Stimulated activated CD4-positive, alpha-beta T cell treated with anti-CD3 and anti-CD28 coated beads, Interleukin-2, amount 100 ng/mL, for 48 hours (primary cell): ENCODE measurements around the gene NRXN3.

Experiments
- DNase-seq, 2 donors: peaks; one replicate each; pipeline ENCODE4 v3.0.0-alpha.2; 2020

The NRXN3 gene

GRCh38 chr14:79680087-79680486 lies 1509.9 kb downstream of the NRXN3 start:
- no peak for DNase-seq

DNA sequence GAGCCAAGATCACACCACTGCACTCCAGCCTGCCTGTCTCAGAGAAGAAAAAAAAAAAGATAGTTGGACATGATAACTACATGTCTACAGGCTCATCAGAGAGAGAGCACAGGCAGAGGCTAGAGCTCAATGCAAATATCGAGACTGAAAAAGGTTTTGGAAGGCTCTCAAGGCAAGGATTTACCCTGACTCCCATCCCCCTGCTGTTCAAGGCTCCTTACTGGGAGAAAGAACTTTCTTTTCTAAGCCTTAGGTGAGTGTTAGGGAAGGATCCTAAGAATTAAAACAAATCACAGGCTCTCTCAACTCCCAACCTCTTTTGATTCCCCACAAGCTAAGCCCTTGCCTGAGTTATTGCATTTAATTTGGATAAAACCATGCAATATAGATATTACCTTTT lies 1516.0 kb downstream of the NRXN3 start:
- DNase-seq: no peak

DNA sequence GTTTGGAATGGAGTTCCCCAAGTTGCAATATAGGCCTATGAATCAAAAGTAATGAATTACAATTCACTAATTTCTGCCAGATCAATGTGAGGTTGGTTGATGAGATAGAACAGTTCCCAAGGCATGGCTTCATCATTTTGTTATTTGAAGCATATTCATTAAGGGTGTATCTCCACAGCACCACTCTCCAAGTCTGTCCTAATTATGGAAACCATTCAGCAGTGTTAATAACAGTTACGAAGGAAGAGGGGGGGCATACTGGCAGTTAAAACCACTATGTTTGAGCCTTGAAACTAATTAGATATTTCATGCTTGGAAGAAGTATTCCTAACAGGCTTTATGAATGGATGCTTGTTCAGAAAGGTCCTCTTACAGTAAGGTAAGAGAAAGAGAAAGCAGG lies 1520.8 kb downstream of the NRXN3 start:
- no peak for DNase-seq

GRCh38 chr14:79693935-79694334 lies 1523.8 kb downstream of the NRXN3 start:
- DNase-seq: no peak

DNA sequence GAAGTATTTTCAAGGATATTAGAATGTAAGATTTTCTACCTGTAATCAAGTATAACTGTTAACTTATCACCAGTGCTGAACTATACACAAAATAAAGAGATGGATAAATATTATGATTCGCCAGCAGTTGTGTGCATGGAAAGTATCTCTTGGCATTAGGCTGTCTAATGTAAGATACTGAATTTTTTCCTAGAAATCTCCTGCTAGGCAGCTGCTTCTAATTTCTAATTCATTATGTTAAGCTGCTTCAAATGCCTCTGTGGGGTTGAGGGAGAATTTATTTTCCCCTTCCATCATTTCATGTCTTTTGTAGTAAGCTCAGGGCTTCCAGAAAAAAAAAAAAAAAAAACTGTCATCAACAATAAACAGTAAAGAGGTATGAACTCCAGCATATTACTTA lies 1525.1 kb downstream of the NRXN3 start:
- no peak for DNase-seq

GRCh38 chr14:79698298-79698711 lies 1528.1 kb downstream of the NRXN3 start:
- no peak for DNase-seq

DNA sequence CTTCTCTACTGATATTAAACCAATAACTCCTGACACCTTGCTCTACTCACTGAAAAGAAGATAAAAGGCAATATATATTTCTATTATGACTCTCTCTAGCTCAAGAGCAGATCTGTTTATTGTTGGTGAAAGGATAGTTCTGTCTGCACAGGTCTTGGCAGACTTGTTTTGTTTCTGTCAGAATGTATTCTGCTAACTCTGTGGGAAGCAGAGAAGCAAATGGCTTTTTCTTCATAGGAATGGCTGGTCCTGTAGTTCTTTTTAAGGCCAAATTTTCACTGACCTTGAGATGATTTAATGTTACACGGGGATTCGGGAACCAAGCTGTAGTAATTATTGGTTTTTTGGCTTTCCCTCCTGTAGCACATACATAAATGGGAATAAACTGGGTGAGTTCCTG lies 1529.0 kb downstream of the NRXN3 start:
- no peak for DNase-seq

DNA sequence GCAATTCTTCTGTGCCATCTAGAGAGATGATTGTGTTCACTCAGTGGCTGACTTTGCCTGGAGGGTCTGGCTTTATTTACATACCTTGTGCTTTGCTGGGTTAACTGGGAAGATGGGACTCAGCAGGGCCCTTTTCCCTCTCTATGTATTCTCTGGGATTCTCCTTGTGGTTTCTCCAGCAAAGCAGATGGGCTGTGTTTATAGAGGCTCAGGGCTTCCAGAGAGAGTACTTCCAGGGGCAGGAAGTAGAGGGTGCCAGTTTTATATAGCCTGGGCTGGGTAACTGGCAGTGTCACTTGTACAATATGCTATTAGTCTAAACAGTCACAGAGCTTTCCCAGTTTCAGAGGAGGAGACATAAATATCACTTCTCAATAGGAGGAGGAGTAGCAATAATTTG lies 1531.2 kb downstream of the NRXN3 start:
- no peak for DNase-seq

GRCh38 chr14:79702197-79702596 lies 1532.0 kb downstream of the NRXN3 start:
- DNase-seq: no peak

DNA sequence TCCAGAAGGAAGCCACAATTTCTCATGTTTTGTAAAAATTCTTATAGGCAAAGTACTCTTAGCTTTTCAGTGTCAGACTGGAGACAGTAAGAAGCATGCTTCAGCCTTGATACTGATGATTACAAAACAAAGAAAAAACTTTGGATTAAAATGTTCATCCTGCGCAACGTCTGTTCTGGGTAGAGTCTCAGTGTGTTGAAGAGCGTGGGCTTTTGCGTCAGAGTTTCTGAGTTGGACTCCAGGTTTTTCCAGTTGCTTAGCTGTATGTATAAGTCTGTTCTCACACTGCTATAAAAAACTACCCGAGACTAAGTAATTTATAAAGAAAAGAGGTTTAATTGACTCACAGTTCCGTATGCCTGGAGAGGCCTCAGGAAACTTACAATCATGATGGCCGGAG lies 1533.0 kb downstream of the NRXN3 start:
- DNase-seq: no peak

DNA sequence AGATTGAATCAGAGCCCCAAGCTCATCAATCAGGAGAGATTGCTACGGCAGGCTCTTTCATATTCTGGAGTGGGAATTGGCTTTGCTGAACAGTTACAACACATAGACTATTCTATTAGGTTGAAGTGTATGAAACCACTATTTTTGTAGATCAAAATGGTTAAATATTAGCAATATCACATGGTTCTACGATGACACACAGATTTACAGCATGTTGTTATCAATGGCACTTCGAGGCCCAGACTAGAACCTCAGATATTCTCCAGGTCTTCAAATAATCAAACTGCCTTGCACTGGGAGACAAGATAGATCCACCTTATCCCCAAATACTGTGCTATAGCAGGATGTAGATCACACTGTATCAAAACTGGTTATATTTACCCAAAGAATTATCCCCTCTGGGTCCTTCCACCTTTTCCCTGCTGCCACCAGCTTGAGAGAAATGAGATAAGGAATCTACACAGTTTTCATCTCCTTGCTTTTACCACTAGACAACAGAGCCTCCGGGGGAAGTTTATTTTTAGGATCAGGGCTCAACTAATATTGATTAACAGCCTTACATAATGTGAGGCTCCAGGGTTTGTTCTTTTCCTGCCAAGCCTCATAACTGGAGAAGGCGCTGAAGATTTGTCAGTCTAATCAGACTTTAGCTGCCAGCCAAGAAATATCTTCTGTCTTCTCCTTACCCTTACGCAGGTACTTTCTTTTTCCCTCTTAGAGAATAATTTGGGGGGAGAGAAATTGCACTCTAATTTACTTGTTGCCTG lies 1534.1 kb downstream of the NRXN3 start:
- DNase-seq: no peak

- DNase-seq: no peak
These were observed 1535.1 kb downstream of the NRXN3 start for GRCh38 chr14:79705126-79705894.

DNA sequence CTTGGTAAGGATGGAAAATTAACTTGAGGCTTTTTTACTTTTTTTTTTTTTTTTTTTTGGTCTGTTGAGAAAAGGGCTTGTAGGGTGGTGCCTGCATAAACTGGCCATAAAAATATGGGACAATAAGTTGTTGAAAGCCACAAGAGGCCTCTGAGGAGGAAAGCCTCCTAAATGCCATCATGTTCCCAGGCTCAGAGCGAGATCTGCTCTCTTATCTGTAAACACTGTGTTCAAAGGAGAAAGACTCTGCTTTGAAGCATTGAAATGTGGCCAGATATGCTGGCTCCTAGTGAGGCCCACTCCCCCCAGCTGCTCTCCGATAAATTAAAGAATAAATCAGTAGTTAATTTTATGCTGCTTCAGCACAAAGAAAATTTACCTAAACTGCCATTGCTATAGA lies 1536.2 kb downstream of the NRXN3 start:
- no peak for DNase-seq

DNA sequence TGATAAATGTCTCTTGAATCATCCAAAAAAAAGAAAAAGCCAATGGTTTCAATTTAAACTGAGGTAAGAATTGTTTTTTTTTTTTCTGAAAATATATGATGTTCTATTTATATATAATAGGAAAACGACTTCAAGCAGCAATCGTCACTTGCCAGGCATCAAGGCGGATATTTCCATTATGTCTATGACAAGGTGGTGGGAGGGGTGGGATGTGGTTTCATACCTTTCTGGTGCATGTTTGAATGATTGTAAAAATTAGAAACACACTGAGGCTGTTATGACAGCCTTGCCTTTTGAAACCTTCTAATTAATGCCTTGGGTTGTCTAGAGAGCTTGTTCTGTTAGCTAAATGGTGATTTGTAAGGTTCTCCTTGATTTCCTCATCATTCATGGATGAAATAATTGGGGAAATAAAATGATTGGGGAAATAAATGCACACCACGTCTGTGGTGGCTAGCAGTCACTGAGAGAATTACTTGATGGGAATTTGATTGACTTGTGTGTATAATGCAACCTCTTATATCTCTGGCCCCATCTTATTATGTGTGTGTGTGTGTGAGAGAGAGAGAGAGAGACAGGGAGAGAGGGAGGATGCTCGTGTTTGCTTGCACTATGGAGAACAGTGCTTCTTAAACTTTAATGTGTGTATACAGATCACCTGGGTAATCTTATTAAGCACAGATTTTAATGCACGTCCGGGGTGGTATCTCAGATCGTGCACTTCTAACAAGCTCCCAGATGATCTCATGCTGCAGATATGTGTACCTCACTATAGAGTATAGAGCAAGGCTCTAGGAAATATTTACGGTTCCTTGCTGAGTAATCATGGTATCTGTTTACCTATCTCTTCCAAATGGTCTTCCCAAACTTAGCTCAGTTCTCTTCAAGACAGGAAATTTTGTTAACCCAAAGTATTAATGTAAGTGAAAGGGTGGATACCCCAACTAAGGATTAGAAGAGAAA lies 1538.5 kb downstream of the NRXN3 start:
- DNase-seq: no peak

DNA sequence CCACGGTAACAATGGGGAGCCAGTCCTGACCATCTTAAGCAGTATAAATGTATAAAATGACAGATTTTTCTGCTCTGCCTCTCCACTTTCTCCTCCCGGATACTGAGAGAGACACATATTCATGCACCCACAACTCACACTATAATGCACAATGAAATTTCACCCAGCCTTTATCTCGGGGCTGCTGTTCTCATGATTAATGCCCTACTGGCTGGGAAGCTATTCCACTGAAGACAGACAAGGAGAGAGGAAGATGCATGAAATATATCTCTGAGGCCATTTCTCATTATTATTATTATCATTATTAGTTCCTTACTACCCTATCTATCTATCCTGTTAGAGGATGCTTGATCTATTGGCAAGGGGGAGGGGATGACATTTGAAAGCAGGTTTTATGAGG lies 1539.4 kb downstream of the NRXN3 start:
- no peak for DNase-seq

DNA sequence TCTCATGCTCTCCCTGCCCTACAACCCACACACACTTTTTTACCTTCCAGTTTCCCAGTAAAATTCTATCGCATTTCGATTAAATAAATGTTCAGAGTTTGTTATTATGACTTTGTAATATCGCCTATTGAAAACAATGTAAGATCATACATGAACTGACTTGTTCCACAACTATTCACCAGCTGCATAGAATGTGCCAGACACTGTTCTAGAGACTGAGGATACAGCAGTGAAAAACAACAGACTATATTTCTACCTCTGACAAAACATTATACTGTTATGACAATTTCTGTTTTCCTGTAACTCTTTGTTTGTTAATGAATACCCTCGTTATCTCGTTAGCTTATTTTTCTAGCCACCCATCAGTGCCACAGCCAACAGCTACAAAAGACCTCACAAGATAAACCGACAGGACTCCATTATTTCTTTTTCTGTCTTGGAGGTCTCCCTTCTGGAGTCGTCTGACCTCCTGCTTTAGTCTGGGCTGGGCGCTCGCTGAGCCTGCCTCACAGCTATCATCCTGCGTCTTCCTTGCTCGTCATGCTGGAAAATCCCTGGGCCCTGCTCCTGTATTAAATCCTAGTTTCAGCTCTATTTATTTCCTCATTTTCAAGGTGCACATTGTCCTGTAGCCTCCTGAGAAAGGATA lies 1542.3 kb downstream of the NRXN3 start:
- no peak for DNase-seq

DNA sequence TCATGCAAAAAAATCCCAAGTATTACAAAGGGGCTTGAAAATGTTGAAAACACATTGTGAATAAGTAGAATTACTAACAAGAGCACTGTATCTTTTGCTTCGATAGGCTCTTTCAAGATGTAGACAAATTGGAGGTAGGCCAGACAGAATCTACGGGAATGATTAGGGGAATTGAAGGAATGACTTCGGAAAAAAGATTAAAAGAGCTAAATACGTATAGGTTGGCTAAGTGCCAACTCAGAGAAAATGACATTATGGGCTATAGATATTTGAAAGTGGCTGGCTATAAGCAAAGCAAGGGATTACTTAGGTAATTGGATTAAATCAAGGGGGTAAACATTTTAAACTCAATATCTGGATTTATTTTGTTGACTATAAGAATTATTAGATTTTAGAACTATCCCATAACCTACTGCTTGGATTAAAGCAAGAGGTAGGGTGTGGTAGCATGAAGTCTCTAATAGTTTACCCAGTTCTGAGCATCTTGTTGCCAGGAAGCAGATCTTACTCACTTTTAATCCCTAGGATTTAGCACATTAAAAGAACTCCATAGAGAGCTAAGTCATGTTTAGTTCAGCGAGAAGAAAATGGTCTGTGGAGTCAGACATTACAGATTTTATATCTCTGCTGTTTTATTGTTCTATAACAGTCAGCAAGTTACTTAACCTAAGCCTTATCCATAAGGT lies 1551.4 kb downstream of the NRXN3 start:
- no peak for DNase-seq

DNA sequence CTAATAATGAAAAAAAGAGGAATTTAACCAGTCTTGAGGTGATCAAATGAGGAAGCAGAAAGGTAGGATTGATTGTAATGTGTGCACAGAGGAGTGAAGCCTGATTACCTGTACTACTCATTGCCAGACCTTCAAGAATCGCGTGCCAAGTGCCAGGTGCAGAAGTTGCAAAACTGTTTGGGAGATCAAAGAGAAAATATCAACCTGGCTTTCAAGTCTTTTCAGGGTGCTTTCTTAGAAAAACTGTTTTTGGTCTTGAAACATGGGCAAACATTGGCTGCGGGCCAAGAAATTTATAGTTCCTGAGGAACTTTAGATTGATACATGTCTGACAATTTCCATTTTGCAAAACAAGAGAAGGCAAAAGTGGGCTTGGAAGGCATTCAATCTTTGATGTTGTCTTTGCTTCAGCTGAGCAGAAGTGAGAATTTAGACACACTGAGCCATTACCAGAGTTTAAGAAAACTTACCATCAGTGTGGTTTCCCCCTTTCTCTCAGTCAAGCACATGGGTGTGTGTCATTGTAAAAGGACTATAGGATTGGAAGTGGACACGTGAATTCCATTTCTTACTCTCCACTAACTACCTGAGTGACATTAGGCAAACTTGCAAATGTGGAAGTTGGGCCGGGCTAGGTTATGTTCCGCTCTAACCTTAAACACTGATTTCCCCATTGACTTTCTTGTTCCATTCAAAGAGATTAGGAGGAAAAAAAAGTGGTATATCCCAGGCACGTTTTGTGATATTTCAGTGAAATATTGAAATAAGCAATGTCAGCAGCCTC lies 1555.0 kb downstream of the NRXN3 start:
- DNase-seq: no peak

DNA sequence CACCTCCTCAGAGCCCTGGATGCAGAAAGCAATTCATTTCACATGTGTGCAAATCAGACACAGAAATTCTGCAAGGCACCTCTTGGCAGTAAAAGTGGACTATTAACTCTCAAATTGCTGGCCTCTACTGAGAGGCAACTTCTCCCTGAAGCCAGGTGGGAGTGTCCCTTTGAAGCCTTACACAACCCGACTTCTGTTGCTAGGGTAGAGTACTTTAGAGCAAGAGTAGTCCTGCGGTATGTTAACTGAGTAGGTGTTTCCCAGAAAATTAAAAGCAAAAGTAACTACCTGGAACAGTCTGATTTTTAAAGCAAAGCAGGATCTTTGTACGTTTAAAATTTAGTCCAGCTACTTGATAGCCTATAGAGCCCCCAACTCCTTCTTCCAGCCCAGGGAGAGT lies 1557.7 kb downstream of the NRXN3 start:
- DNase-seq: no peak

- no peak for DNase-seq
These were observed 1558.2 kb downstream of the NRXN3 start for GRCh38 chr14:79728331-79728730.

DNA sequence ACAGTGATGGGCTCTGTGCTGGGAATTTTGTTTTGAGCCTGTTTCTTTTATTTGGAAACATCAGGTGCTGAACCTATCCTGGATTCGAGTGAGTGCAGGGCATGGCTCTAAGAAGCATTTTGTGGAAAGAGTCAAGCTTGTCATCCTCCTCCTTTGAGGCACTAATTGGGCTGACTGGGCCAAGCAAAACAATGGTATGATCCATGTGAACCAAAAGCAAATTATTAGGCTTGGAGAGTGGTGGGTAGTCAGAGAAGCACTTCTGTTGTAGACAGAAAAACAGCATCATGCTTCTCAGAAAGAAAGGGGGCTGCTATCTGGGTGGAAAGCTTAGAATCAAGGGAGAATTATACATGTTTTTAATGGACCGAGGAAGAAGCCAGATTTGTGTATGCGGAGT lies 1559.6 kb downstream of the NRXN3 start:
- no peak for DNase-seq
